Upper lobe of left lung (tissue), 6 donors: ENCODE data around the gene CEP63. TPM values are rescaled to one million over a fixed set of nuclear protein-coding genes. Genes with fewer than 3 reads are reported as not detected.

Source experiments
- ATAC-seq, 2 donors: fragments of 200-7000 bp; cut with Tn5 transposase; one replicate each; pipeline ENCODE4 v1.9.1; 2022; ENCODE audit warnings: mild to moderate bottlenecking in 2 of 2, moderate library complexity in 2 of 2; ENCODE audit not compliant: low FRiP score in 2 of 2
- DNase-seq, 2 donors: peaks; one replicate each; pipeline ENCODE4 v3.0.0-alpha.2; 2019 to 2020
- H3K27ac ChIP-seq, 4 donors: fragments of 200-600 bp; sonication (generic); one replicate each; pipeline ENCODE4 v1.5.1; 2016 to 2019
- H3K27me3 ChIP-seq, 4 donors: fragments of 200-600 bp; sonication (generic); one replicate each; pipeline ENCODE4 v1.5.1; 2017 to 2019
- H3K36me3 ChIP-seq, 4 donors: fragments of 200-600 bp; sonication (generic); one replicate each; pipeline ENCODE4 v1.5.1; 2016 to 2019
- H3K4me1 ChIP-seq, 4 donors: fragments of 200-600 bp; sonication (generic); one replicate each; pipeline ENCODE4 v1.5.1; 2018 to 2019
- H3K4me3 ChIP-seq, 4 donors: fragments of 200-600 bp; sonication (generic); one replicate each; pipeline ENCODE4 v1.5.1; 2017 to 2019; ENCODE audit warnings: mild to moderate bottlenecking in 2 of 4, moderate library complexity in 1 of 4
- H3K9me3 ChIP-seq, 4 donors: fragments of 200-600 bp; sonication (generic); one replicate each; pipeline ENCODE4 v1.5.1; 2018 to 2019
- EP300 ChIP-seq, 4 donors: sonication (generic); formaldehyde crosslinking; IDR thresholded peaks; one replicate each; pipeline ENCODE4 v1.5.1; 2017; ENCODE audit warnings: antibody characterized with exemption in 4 of 4, control low read depth in 2 of 4
- POLR2A ChIP-seq, 4 donors: fragments of 450-650 bp; IDR thresholded peaks; one replicate each; pipeline ENCODE4 v1.5.1; 2016 to 2017; ENCODE audit warnings: antibody characterized with exemption in 4 of 4, mild to moderate bottlenecking in 2 of 4
- POLR2AphosphoS5 ChIP-seq, 2 donors: sonication (generic); formaldehyde crosslinking; IDR thresholded peaks; one replicate each; pipeline ENCODE4 v1.5.1; 2017; ENCODE audit warnings: antibody characterized with exemption in 2 of 2
- WGBS, 2 donors: methylation state at CpG; one replicate each; pipeline ENCODE4 v1.1.5; 2017 to 2018; 5-methylcytosine and 5-hydroxymethylcytosine counted together
- total RNA-seq, 6 donors: library from RNA; depleted of rRNA in 4 of 6; stranded (reverse); fragments of >200 nt in 4 of 6; gene quantifications; one replicate each; pipeline versions ENCODE4 v1.1.0 to v1.2.1, GENCODE V29; 2016 to 2021
- TF ChIP-seq, protein P1 (sequence below), 6 experiments: fragments of 450-650 bp in 4 of 6; fragments of 200-600 bp in 2 of 6; sonication (generic) in 2 of 6; IDR thresholded peaks; one replicate each; pipeline ENCODE4 v1.5.1; 2016 to 2019; ENCODE audit warnings: antibody characterized with exemption in 6 of 6
- donor health status: DM: no; HTN: no; CAD: no; lungs with moderate emphysema.
- donor health status: DM: no; HTN: yes; CAD: no; lungs with severe emphysema.

CEP63 gene
- total RNA-seq, 6 donors from 2014 or later: 13.8 to 44.0 (median 20.6) TPM

DNA sequence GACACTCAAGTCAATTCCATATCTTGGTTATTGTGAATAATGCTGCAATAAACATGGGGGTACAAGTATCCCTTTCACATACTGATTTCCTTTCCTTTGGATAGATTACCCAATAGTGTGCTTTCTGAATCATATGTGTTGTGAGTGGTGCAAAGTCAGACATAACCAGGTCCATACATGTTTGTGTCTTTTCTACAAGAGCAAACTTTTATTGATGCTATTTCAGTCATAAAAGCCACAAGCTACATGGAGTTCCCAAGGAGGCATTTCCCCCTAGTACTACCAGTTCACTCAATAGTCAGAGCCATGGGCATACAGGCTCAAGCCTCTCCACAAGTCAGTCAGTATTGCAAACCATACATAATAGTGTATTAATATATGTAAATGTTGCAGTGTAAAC is 10.1 kb downstream of the CEP63 start:
- no peak overlapping the region for H3K4me3 ChIP-seq
- no peak for DNase-seq
- TF ChIP-seq POLR2AphosphoS5 (IDR thresholded peaks at IDR 0.05) (no peak), POLR2A (IDR thresholded peaks at IDR 0.05) (no peak), EP300 (IDR thresholded peaks at IDR 0.05) (no peak)
- TF ChIP-seq, protein P1, sequence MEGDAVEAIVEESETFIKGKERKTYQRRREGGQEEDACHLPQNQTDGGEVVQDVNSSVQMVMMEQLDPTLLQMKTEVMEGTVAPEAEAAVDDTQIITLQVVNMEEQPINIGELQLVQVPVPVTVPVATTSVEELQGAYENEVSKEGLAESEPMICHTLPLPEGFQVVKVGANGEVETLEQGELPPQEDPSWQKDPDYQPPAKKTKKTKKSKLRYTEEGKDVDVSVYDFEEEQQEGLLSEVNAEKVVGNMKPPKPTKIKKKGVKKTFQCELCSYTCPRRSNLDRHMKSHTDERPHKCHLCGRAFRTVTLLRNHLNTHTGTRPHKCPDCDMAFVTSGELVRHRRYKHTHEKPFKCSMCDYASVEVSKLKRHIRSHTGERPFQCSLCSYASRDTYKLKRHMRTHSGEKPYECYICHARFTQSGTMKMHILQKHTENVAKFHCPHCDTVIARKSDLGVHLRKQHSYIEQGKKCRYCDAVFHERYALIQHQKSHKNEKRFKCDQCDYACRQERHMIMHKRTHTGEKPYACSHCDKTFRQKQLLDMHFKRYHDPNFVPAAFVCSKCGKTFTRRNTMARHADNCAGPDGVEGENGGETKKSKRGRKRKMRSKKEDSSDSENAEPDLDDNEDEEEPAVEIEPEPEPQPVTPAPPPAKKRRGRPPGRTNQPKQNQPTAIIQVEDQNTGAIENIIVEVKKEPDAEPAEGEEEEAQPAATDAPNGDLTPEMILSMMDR (IDR thresholded peaks at IDR 0.05): no peak
- no peak for ATAC-seq
- H3K27me3 ChIP-seq: no peaks in the 10 kb centered on the region
- H3K27ac ChIP-seq: no peak overlapping the region
- no peaks in the 10 kb centered on the region for H3K9me3 ChIP-seq
- peaks cover 0 to 9% (median 0%) of the 10 kb centered on the region in 4 donors for H3K36me3 ChIP-seq
- H3K4me1 ChIP-seq: peaks cover 0 to 4% (median 0%) of the 10 kb centered on the region in 4 donors

DNA sequence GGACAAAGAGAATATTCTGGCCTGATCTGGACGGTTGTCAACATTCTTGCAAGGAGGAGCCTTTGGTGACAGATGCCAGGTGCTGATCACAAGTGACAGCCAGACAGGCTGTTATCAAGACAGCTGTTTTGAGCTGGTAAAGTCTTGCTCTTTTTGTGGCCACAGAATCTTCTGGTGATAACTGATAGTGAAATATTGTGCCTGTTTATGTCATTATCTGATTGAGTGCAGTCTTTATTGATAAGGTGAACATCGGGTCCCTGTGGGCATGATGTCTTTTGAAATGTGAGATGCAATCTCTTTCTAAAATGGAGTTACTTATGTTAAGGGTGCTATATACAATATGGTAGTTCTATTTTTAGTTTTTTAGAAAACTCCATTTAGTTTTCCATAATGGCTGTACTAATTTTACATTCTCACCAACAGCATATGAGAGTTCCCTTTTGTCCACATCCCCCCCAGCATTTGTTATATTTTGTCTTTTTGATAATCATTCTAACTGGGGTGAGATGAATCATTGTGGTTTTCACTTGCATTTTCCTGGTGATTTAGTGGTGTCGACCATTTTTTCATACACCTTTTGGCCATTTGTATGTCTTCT is 10.7 kb downstream of the CEP63 start:
- Histone ChIP-seq H3K9me3 (no peaks in the 10 kb centered on the region), H3K4me1 (peaks cover 0 to 4% (median 0%) of the 10 kb centered on the region in 4 donors), H3K27me3 (no peaks in the 10 kb centered on the region), H3K4me3 (no peak overlapping the region), H3K36me3 (peaks cover 0 to 9% (median 0%) of the 10 kb centered on the region in 4 donors), H3K27ac (no peak overlapping the region)
- TF ChIP-seq POLR2A (IDR thresholded peaks at IDR 0.05) (no peak), POLR2AphosphoS5 (IDR thresholded peaks at IDR 0.05) (no peak), EP300 (IDR thresholded peaks at IDR 0.05) (no peak)
- TF ChIP-seq, protein P1 (IDR thresholded peaks at IDR 0.05): no peak
- ATAC-seq (no peak), DNase-seq (no peak)
- 62 to 74% methylated on average over 3 of the region's 3 CpGs for WGBS, 2 donors

DNA sequence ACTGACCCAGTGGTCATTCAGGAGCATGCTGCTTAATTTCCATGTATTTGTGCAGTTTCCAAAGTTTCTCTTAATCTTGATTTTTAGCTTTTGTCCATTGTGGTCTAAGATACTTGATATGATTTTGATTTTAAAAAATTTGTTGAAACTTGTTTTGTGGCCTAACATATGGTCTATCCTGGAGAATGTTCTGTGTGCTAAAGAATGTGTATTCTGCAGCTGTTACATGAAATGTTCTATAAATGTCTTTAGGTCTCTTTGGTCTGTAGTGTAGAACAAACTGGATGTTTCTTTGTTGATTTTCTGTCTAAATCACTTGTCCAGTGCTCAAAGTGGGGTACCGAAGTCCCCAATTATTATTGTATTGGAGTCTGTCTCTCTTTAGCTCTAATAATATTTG is 17.4 kb downstream of the CEP63 start:
- no peak for TF ChIP-seq EP300 (IDR thresholded peaks at IDR 0.05)
- TF ChIP-seq POLR2AphosphoS5 (IDR thresholded peaks at IDR 0.05): no peak
- TF ChIP-seq POLR2A (IDR thresholded peaks at IDR 0.05): no peak
- TF ChIP-seq, protein P1 (IDR thresholded peaks at IDR 0.05): no peak
- Histone ChIP-seq H3K4me3 (no peak overlapping the region), H3K27me3 (no peaks in the 10 kb centered on the region), H3K36me3 (peaks cover 0 to 5% (median 0%) of the 10 kb centered on the region in 4 donors), H3K4me1 (no peaks in the 10 kb centered on the region), H3K27ac (no peak overlapping the region), H3K9me3 (peaks cover 0 to 12% (median 4%) of the 10 kb centered on the region in 4 donors)
- ATAC-seq (no peak), DNase-seq (no peak)
- 96 to 100% methylated on average over 1 of the region's 1 CpG for WGBS, 2 donors

DNA sequence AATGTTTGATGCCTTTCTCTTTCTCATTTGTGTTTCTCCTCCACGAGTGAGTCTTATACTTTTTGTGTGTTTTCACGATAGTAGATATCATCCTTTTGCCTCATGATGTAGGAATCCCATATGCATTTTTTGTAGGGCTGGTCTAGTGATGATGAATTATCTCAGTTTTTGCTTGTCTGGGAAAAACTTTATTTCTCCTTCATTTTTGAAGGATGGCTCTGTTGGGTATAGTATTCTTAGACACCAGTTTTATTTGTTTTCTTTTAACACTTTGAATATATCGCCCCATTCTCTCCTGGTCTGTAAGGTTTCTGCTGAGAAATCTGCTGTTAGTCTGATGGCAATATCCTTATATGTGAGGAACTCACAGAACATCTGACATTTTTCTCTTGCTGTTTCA is 18.3 kb downstream of the CEP63 start:
- H3K36me3 ChIP-seq: peaks cover 0 to 5% (median under 1%) of the 10 kb centered on the region in 4 donors
- no peak for ATAC-seq
- DNase-seq: no peak
- H3K27ac ChIP-seq: no peak overlapping the region
- H3K4me1 ChIP-seq: no peaks in the 10 kb centered on the region
- 91 to 98% methylated on average over 2 to 3 of the region's 3 CpGs for WGBS, 2 donors
- H3K27me3 ChIP-seq: no peaks in the 10 kb centered on the region
- TF ChIP-seq EP300 (IDR thresholded peaks at IDR 0.05) (no peak), POLR2AphosphoS5 (IDR thresholded peaks at IDR 0.05) (no peak), POLR2A (IDR thresholded peaks at IDR 0.05) (no peak)
- TF ChIP-seq, protein P1 (IDR thresholded peaks at IDR 0.05): no peak
- H3K4me3 ChIP-seq: no peak overlapping the region
- peaks cover 0 to 12% (median 4%) of the 10 kb centered on the region in 4 donors for H3K9me3 ChIP-seq

DNA sequence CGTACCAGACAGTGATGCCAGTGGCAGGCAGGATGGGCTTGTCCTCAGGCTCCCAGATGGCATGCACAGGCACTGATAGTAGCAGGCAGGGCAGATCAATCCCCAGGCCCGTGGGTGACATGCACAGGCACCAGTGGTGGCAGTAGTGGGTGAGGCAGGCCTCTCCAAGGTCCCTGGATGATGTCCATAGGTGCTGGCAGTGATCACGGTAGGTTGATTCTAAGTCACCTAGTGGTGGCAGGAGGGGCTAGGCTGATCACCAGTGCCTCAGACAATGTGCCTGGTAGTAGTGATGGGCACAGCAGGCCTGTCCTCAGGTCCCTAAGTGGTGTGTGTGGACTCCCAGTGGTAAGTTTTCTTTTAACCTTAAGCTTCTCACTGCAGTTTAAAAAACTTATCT is 19.6 kb downstream of the CEP63 start:
- no peak for DNase-seq
- Histone ChIP-seq H3K9me3 (peaks cover 0 to 12% (median 4%) of the 10 kb centered on the region in 4 donors), H3K27me3 (no peaks in the 10 kb centered on the region), H3K4me3 (no peak overlapping the region), H3K27ac (no peak overlapping the region), H3K36me3 (peaks cover 0 to 8% (median 2%) of the 10 kb centered on the region in 4 donors), H3K4me1 (no peaks in the 10 kb centered on the region)
- WGBS, 2 donors: 60% methylated on average over 3 of the region's 3 CpGs; no CpG with 5 or more reads in 1 of the 2 donors
- TF ChIP-seq, protein P1 (IDR thresholded peaks at IDR 0.05): no peak
- TF ChIP-seq POLR2AphosphoS5 (IDR thresholded peaks at IDR 0.05) (no peak), POLR2A (IDR thresholded peaks at IDR 0.05) (no peak), EP300 (IDR thresholded peaks at IDR 0.05) (no peak)
- ATAC-seq: no peak
